G401 (cell line): ENCODE data around the gene IL18R1. TPM values are rescaled to one million over a fixed set of nuclear protein-coding genes. Genes with fewer than 3 reads are reported as not detected.

Experiments used
- DNase-seq: peaks from one replicate; pipeline ENCODE4 v3.0.0-alpha.2; 2015; ENCODE audit warnings: low spot score
- in situ Hi-C: cut with HindIII; loops from 2 replicates; pipeline ENCODE4 v1.10.0; 2016; ENCODE audit warnings: low sequenced_read_pairs, mixed read lengths
- total RNA-seq: library from RNA; depleted of rRNA; stranded (reverse); fragments of >200 nt; shearing (Covaris generic); gene quantifications from 2 replicates; pipeline ENCODE4 v1.2.3, GENCODE V29; 2014

The IL18R1 gene
- total RNA-seq, 1 experiment from 2014 or later, result not detected

GRCh38 chr2:102422910-102423309 lies 67.3 kb downstream of the IL18R1 start, which contains the start of gene IL18RAP:
TSS of gene IL18RAP (plus strand) at chr2:102423160. CDS start at chr2:102423278, 118 bp downstream.
- no peak for DNase-seq
- in situ Hi-C loops, result no loop called here

GRCh38 chr2:102423368-102423767 lies 67.8 kb downstream of the IL18R1 start:
- no peak for DNase-seq
- in situ Hi-C loops, result no loop called here

GRCh38 chr2:102424754-102425153 lies 69.2 kb downstream of the IL18R1 start:
- in situ Hi-C loops, result no loop called here

GRCh38 chr2:102425441-102426132 lies 70.0 kb downstream of the IL18R1 start:
- in situ Hi-C loops, result no loop called here
- DNase-seq, result no peak

More at GRCh38 chr2:102424754-102425153, 69.2 kb downstream of the IL18R1 start:
- no peak for DNase-seq

GRCh38 chr2:102427249-102427648 lies 71.7 kb downstream of the IL18R1 start:
- in situ Hi-C loops, result no loop called here

GRCh38 chr2:102428573-102428972 lies 73.0 kb downstream of the IL18R1 start:
- in situ Hi-C loops, result no loop called here
- DNase-seq, result no peak

More at GRCh38 chr2:102427249-102427648, 71.7 kb downstream of the IL18R1 start:
- no peak for DNase-seq

GRCh38 chr2:102432386-102432785 lies 76.8 kb downstream of the IL18R1 start:
- in situ Hi-C loops, result no loop called here
- no peak for DNase-seq

- in situ Hi-C loops, result no loop called here
- DNase-seq, result no peak
Observed at GRCh38 chr2:102433973-102434654, 78.5 kb downstream of the IL18R1 start.

- in situ Hi-C loops, result no loop called here
- no peak for DNase-seq
Observed at GRCh38 chr2:102434655-102435381, 79.2 kb downstream of the IL18R1 start.

GRCh38 chr2:102435741-102436140 lies 80.1 kb downstream of the IL18R1 start:
- DNase-seq, result no peak
- in situ Hi-C loops, result no loop called here

- no peak for DNase-seq
- in situ Hi-C loops, result no loop called here
Observed at GRCh38 chr2:102436323-102436722, 80.7 kb downstream of the IL18R1 start.

- in situ Hi-C loops, result no loop called here
- no peak for DNase-seq
Observed at GRCh38 chr2:102437122-102437521, 81.5 kb downstream of the IL18R1 start.

GRCh38 chr2:102438111-102438510 lies 82.5 kb downstream of the IL18R1 start:
- DNase-seq, result no peak
- in situ Hi-C loops, result no loop called here

GRCh38 chr2:102438578-102438977 lies 83.0 kb downstream of the IL18R1 start:
- DNase-seq, result no peak
- in situ Hi-C loops, result no loop called here

GRCh38 chr2:102439065-102439695 lies 83.6 kb downstream of the IL18R1 start:
- no peak for DNase-seq
- in situ Hi-C loops, result no loop called here

GRCh38 chr2:102442967-102443828 lies 87.6 kb downstream of the IL18R1 start:
- in situ Hi-C loops, result no loop called here
- peak; percentile 3 for DNase-seq

- DNase-seq, result no peak
- in situ Hi-C loops, result no loop called here
Observed at GRCh38 chr2:102444233-102444632, 88.6 kb downstream of the IL18R1 start.

GRCh38 chr2:102446936-102447335 lies 91.3 kb downstream of the IL18R1 start:
- in situ Hi-C loops, result no loop called here

More at GRCh38 chr2:102446936-102447335, 91.3 kb downstream of the IL18R1 start:
- DNase-seq, result no peak
